Inflammatory macrophage treated with lipopolysaccharide for 4 hours (primary cell): ENCODE data around the gene C7orf33.
"Not testable (repeated sequence)": the region's sequence is repeated elsewhere in the genome, so short reads cannot be mapped to it uniquely, and the experiment has no call there.

Experiments
- DNase-seq: peaks from one replicate; pipeline ENCODE4 v3.0.0-alpha.2; 2020

C7orf33 gene

DNA sequence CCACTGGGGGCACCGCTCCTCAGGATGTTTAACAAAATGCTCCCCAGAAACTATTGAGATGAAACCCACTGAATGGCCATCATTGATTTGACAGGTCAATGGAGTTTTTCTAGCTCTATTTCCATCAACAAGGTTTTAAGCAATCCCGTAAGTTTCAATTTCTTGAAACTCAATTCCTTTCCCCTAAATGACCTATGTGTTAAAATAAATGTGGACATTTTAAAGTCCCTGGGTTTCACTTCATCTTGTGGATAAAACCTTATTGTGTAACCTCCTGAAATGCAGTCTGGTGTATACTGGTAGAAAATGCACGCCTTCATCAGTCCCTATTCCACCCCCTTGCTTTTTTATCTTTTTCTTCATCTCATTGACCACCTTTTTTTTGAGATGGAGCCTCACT lies 8.9 kb upstream of the C7orf33 start:
- DNase-seq = peak; percentile 98

DNA sequence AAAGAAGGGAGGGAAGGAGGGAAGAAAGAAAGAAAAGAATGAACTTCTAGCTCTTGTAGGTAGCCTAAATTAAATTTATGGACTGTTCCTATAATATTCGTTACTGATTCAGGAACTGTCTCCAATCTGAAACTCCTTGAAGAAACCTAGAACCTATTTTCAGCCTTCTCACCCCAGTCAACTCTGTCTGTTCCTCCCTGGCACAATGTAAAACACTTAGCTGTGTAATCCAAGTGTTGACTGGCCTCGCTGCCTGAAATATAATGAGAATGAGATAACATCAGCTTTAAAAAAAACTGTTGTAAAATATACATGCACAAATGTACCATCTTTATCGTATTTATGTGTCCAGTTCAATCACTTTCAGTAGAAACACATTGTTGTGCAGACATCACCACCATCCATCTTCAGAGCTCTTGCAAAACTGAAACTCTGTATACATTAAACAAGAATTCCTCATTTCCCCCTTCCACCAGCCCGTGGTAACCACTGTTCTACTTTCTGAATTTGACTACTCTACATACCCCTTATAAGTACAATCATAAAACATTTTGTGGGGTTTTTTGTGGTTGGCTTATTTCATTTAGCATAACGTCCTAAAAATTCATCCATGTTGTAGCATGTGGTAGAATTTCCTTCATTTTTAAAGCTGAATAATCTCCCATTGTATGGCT lies 6.3 kb upstream of the C7orf33 start:
- DNase-seq = peak; percentile 79

- DNase-seq = no peak
Measured at GRCh38 chr7:148585399-148585798, 5.2 kb upstream of the C7orf33 start.

DNA sequence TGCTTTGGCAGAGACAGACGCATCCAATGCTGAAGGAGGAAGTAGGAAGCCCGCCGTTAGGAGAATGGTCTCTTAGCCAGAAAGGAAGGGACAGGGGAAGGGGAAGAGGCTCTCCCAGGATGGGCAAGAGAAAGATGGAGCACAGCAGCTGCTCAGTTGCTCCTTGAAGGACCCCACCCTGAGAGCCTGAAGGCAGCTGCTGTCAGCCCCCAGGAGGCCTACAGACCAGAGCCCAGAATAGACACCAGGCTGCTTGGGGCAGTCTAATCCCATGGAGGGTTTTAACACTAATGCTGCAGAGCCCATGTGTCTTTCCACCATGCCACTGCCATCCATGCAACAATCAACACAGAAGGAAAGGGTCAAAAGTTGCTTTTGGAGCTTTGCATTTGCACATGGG lies 3.5 kb upstream of the C7orf33 start:
- no peak for DNase-seq

DNA sequence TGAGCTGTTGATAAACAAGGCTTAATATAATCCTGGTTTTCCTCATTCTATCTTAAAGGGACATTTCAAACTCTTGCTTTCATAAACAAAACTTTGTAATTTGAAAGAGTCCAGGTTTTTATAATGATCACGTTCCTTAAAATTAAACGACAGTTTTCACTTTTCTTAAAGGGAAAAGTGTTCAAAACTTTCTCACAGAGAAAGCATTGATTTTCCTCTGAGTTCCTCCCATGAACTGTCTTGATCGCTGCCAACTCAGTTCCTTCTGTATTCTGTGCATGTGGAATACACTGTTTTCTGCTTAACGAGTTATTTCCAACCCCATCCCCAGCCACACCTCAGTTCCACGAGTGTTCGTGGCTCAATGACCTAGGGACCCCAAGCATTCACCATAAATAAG lies 2.4 kb upstream of the C7orf33 start:
- no peak for DNase-seq

- no peak for DNase-seq
Measured at GRCh38 chr7:148588670-148589131, 1.9 kb upstream of the C7orf33 start.

DNA sequence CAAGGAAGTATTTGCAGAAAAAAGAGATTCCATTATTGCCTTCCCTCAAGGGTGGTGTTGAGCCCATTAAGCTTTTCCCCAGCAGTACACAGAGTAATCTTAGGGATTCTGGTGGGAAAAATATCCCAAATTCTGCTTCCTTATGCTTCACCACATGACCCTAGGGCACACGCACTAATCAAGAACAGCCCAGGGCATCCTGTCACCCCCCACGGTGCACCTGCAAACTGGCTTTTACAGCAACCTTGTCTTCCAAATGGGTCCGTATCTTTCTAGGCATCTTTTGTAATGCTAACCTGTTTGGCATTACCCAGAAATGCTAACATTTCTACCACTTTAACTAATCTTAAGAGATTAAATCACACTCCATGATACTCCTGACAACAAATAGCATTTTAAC lies 926 bp upstream of the C7orf33 start:
- DNase-seq = no peak

DNA sequence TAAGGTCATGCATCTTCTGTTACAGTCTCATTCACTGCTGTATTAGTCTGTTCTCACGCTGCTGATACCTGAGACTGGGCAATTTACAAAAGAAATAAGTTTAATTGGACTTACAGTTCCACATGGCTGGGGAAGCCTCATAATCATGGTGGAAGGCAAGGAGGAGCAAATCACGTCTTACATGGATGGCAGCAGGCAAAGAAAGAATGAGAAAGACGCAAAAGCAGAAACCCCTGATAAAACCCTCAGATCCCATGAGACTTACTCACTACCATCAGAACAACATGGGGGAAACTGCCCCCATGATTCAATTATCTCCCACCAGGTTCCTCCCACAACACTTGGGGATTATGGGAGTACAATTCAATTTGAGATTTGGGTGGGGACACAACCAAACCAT lies 5.8 kb downstream of the C7orf33 start:
- not testable (repeated sequence) for DNase-seq

DNA sequence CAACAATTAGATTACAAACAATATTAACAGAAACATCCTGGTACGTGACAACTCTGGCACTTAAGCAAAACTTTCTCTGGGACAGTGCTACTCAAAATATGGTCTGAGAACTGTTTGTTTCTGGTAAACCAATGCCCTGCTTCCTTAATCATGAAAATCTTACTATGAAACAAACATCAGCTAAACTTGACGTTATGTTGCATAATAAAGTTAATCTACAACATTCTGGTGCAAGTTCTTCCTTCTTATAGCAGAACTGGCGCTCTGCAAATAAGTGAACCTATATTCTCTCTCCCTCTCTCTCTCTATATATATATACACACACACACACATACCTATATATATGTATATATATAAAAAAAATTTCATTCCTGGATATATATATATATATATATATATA lies 7.8 kb downstream of the C7orf33 start:
- DNase-seq = peak; percentile 55

DNA sequence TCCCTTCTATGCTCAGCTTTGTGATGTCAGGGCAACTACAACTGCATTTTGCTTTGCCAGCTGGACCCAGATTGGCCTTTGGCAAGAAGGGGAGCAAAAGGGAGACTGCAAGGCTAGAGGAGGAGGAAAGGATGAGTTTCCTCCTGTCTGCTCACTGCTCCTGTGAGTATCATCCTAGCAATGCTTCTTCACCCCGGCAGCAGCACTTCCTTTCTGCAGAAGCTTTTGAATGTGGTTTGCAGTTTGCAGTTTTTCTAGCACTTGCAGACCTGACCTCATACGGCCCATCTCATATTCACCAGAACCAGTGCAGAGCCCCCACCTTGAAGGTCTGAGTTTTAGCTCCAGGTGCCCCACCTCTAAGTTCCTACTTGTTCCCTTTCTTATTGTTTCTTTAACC lies 14.8 kb downstream of the C7orf33 start:
- DNase-seq = no peak

DNA sequence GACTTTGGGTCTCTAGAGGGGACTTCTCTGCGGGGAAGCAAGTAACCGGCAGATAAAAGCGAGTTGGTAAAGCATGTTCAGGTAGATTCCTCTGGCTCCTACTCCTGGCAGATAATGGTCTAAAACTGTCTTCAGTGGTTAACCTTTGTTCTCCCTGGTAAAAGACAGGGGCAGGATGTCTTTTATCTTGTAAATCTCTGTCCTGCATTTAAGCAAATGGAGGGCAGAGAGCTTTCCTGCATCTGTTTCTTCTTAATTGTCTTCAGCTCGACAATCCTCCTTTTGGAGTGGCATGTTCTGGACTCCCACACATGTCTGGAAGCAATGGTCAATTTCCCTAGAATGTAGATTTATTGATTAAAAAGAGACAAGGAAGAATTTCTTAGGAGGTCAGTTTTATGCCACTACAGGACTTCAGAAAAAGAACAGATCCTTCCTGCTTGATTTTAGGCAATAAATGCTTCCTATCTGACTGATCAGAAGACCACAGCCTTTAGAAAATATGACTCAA lies 16.6 kb downstream of the C7orf33 start:
- no peak for DNase-seq

- no peak for DNase-seq
Measured at GRCh38 chr7:148609045-148609725, 18.6 kb downstream of the C7orf33 start.

DNA sequence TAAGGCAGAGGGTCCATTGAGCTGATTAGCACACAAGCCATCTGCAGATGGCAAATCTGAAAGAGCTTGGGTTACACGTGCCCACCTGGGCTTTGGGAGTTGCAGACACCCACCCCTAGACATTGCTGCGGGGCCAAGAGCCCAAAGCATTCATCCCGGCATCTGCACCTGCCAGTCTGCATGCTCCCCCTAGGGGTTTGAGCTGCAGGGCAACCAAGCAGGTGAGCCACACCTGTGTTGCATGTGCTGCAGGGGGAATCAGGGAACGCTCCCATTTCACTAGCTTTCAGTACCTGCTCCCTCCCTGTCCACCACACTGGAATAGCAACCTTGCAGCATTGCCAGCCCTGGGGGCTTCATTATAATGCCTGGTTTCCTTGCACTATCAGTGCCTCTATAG lies 21.1 kb downstream of the C7orf33 start:
- no peak for DNase-seq

DNA sequence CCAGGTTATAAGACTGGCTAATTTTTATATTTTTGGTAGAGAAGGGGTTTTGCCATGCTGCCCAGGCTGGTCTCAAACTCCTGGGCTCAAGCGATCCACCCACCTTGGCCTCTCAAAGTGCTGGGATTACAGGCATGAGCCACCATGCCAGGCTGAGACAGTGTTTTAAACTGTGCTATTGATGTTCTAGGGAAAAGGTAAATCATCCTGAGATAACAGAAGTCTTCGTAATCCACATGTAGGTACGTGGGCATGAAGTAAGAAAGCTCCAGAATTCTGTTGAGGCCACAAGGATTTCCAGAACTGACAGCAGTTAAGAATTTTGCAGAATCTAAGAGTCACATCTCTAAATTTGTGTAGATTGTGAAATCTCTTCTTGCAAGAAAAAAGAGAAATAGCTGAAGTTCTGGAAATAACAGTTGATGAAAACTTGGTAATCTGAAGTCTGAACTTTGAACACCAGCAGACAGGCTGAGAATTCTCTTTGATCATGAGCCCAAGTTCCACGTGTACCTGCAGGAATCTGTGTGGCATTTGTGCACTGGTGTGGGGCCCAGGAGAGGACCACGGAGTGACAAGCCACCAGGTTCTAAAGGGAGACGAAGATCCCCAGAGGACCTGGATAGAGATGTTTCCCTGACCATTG lies 24.6 kb downstream of the C7orf33 start:
- peak; percentile 56 for DNase-seq

GRCh38 chr7:148620749-148621359 lies 30.3 kb downstream of the C7orf33 start:
- peak; percentile 81 for DNase-seq

GRCh38 chr7:148621563-148621962 lies 31.0 kb downstream of the C7orf33 start:
- DNase-seq = peak; percentile 80

DNA sequence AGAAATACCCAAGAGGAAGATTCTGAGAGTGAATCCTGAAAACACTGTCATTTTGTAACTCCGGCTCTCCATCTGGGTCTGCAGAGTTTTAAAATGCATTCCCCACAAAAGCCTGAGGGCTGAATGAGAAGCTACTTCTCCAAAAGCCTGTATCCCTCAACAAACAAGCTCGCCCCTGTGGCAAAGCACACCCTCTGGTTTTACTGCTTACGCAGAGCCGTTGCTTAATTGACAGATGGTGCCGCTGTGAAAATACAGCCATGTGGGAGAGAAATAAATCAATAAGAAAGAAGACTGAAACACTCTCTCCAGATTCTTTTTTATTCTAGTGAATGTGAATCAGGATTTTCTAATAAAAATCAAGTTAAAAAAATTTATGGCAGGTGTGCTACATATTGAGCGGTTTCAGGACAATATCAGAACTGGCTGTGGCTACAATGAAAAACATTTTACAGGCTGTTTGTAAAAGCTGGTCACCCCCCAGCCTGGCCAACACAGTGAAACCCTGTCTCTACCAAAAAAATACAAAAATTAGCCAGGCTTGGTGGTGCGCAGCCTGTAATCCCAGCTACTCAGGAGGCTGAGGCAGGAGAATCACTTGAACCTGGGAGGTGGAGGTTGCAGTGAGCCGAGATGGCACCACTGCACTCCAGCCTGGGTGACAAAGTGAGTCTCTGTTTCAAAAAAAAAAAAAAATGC lies 32.5 kb downstream of the C7orf33 start:
- DNase-seq = peak; percentile 81

DNA sequence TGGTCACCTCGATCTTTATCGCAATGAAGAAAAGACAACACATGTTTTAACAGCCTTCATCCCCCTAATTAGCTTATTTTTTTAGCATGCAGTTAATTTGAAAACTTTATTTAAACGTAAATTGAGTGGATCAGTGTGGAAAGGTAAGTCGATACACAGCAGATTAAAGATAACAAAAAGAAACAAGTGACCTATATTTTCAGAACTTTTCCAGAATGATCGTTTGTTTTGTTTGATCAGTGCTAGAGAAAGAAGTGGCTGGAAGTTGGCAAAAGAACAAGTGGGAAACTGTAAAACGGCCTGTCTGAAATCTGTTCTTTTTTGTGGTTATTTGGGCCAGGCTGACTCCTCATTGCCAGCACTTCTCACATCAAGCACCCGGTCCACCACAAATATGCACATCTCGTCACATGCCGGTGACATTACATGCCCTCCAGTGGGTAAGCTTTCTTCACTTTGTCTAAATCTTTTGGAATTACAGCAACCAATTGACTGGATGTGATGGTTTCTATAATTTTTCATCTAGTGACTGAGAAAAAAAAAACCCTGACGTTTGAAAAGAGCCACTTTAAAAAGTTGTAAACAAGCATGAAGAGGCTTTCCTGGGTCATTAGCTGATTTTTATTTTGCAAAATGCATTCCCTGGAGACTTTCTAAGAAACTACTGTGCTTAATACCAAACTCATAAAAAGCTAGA lies 33.2 kb downstream of the C7orf33 start:
- DNase-seq = peak; percentile 66

DNA sequence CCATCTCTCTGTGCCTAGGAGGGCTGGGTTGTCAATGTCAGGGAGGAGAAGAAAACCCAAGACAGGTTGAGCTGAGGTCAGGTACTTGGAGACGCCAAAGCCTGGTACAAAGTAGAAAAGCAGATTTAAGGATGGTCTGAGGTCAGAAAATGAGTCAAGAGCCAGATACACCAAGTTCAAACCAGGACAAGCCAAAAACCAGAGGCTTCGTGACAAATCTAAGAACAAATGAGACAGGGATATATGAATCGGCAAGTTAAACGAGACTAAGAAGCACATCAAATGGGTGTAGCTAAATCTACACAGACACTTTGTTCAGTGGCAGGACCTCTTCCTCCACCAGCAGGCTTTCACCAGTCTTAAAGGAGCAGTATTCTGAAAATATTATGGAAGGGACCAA lies 34.2 kb downstream of the C7orf33 start:
- DNase-seq = no peak

- no peak for DNase-seq
Measured at GRCh38 chr7:148625342-148625741, 34.8 kb downstream of the C7orf33 start.

DNA sequence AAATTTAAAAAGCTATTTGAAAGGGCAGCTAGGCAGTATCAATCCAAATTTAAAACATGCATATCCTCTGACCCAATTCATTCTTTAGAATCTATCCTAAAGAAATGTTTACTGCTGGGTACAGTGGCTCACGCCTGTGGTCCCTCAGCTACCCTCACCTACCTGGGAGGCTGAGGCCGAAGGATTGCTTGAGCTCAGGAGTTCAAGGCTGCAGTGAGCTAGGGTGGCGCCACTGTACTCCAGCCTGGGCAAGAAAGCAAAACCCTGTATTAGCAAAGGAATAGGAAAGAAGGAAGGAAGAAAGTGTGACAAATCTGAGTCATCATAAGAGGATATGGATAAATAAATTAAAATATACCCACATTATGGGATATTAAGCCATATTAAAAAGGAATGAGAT lies 36.3 kb downstream of the C7orf33 start:
- DNase-seq = peak; percentile 46

DNA sequence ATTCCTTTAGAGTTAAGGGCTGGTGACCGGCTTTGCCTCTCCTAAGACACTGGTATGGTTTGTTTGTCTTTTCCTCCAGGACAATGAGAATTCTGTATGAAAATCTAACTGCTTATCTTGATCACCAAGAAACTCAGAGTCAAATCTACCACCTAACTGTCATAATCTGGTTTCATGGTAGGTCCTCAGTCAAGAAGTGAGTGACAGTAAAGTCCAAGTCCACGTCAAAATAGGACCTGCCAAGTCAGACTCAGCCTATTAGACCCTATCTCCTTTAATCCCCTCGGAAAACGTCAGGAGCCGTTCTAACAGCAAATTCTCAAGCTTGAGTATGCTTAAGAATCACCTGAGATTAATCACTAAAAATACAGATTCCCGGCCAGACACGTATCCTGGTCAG lies 37.4 kb downstream of the C7orf33 start:
- DNase-seq = no peak
